Vagina (tissue), 2 donors: ENCODE results near the gene PTPRCAP.

Experiments used
- POLR2AphosphoS5 ChIP-seq, 2 donors: sonication (generic); formaldehyde crosslinking; IDR thresholded peaks; one replicate each; pipeline ENCODE4 v1.9.0; 2017; ENCODE audit warnings: antibody characterized with exemption in 2 of 2, mild to moderate bottlenecking in 2 of 2, low read depth in 1 of 2; ENCODE audit not compliant: insufficient read depth in 1 of 2
- TF ChIP-seq, protein P1 (sequence below), 3 experiments: fragments of 450-650 bp in 2 of 3; fragments of 200-600 bp in 1 of 3; sonication (generic) in 1 of 3; IDR thresholded peaks; one replicate each; pipeline ENCODE4 v1.5.1; 2017 to 2019; ENCODE audit warnings: antibody characterized with exemption in 3 of 3, mild to moderate bottlenecking in 2 of 3, moderate library complexity in 2 of 3

DNA sequence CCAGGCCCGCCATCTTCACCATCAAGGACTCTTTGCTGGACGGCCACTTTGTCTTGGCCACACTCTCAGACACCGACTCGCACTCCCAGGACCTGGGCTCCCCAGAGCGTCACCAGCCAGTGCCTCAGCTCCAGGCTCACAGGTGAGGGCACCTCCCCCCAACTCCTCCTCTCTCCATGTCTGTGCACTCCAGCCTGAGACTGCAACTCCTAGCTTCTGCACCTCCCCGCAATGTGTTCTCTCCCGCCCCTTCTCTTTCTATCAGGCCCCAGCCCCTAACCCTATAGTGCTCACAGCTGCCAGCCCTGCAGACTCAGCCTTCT, 41.3 kb downstream of the PTPRCAP start:
- TF ChIP-seq POLR2AphosphoS5 (IDR thresholded peaks at IDR 0.05; ENCODE audit: insufficient read depth in 1 of 2, low read depth in 1 of 2), result no peak
- TF ChIP-seq, protein P1, sequence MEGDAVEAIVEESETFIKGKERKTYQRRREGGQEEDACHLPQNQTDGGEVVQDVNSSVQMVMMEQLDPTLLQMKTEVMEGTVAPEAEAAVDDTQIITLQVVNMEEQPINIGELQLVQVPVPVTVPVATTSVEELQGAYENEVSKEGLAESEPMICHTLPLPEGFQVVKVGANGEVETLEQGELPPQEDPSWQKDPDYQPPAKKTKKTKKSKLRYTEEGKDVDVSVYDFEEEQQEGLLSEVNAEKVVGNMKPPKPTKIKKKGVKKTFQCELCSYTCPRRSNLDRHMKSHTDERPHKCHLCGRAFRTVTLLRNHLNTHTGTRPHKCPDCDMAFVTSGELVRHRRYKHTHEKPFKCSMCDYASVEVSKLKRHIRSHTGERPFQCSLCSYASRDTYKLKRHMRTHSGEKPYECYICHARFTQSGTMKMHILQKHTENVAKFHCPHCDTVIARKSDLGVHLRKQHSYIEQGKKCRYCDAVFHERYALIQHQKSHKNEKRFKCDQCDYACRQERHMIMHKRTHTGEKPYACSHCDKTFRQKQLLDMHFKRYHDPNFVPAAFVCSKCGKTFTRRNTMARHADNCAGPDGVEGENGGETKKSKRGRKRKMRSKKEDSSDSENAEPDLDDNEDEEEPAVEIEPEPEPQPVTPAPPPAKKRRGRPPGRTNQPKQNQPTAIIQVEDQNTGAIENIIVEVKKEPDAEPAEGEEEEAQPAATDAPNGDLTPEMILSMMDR (IDR thresholded peaks at IDR 0.05), result no peak
